Kidney (tissue), 14 donors: ENCODE data around the gene ABCB10. TPM values are rescaled to one million over a fixed set of nuclear protein-coding genes. Genes with fewer than 3 reads are reported as not detected.

ENCODE experiments used
- DNase-seq, 5 donors: peaks; one replicate each; pipeline ENCODE4 v3.0.0-alpha.2; 2013 to 2020
- FAIRE-seq: peaks from 2 replicates; lab custom pipeline; 2012; peaks lifted over from hg19 to GRCh38; lab: Jason Lieb, UNC
- H3K27ac ChIP-seq, 2 donors: one replicate each; pipeline ENCODE4 v1.7.0; 2013; ENCODE audit warnings: low read depth in 2 of 2, low read length in 2 of 2, inconsistent platforms in 1 of 2
- H3K27me3 ChIP-seq: one replicate; pipeline ENCODE4 v1.7.1; 2013; ENCODE audit warnings: low read length, inconsistent platforms; ENCODE audit not compliant: control insufficient read depth, insufficient read depth
- H3K36me3 ChIP-seq, 3 donors: one replicate each; pipeline versions ENCODE4 v1.7.0 to v1.7.1; 2013; ENCODE audit warnings: low read length in 3 of 3, control low read depth in 1 of 3, inconsistent platforms in 1 of 3; ENCODE audit not compliant: insufficient read depth in 3 of 3, control insufficient read depth in 2 of 3
- H3K4me1 ChIP-seq, 3 donors: one replicate each; pipeline versions ENCODE4 v1.7.0 to v1.7.1; 2013; ENCODE audit warnings: low read length in 3 of 3, inconsistent platforms in 1 of 3, low read depth in 1 of 3; ENCODE audit not compliant: control insufficient read depth in 2 of 3, insufficient read depth in 2 of 3
- H3K4me3 ChIP-seq, 3 donors: one replicate each; pipeline versions ENCODE4 v1.7.0 to v1.8.1; 2013; ENCODE audit warnings: low read length in 3 of 3, control low read depth in 1 of 3, inconsistent platforms in 1 of 3
- H3K9ac ChIP-seq, 3 donors: one replicate each; pipeline versions ENCODE4 v1.7.0 to v1.7.1; 2013; ENCODE audit warnings: low read length in 3 of 3, control low read depth in 1 of 3, inconsistent platforms in 1 of 3
- H3K9me3 ChIP-seq, 3 donors: one replicate each; pipeline versions ENCODE4 v1.7.0 to v1.7.1; 2013; ENCODE audit warnings: low read length in 3 of 3, control low read depth in 1 of 3, inconsistent platforms in 1 of 3; ENCODE audit not compliant: control insufficient read depth in 2 of 3, insufficient read depth in 1 of 3
- CTCF ChIP-seq: IDR thresholded peaks from 3 replicates; pipeline ENCODE4 v1.5.1; 2012; ENCODE audit warnings: mild to moderate bottlenecking, moderate library complexity, borderline replicate concordance; ENCODE audit not compliant: insufficient read depth; ENCODE audit errors: extremely low read depth
- intact Hi-C: fragments of 100-400 bp; cut with DNase I; formaldehyde crosslinking; loops from one replicate; pipeline ENCODE4 v1.11.1; 2022
- polyA plus RNA-seq: library from polyadenylated mRNA; stranded (reverse); fragments of 350-450 nt; fragmentation: Illumina TruSeq; extraction: RNeasy Lipid Tissue Mini Kit (QIAGEN cat#74804); gene quantifications from one replicate; pipeline ENCODE4 v1.2.3, GENCODE V29; 2014; ENCODE audit warnings: low read depth, low replicate concordance; ENCODE audit not compliant: insufficient read depth
- total RNA-seq: library from RNA; stranded (reverse); fragmentation: NEBNext Ultra II Directional; extraction: Animal tissue kit (Norgen Biotek cat#: 25700); gene quantifications from one replicate; pipeline ENCODE4 v1.2.1, GENCODE V29; 2021
- donor health status: control.
- donor health status: control.
- donor health status: control.
- donor health status: control.
- donor health status: control.
- donor health status: DM: yes; HTN: yes; CAD: no.
- donor health status: Normal renal cell carcinoma (clear cell type).

The ABCB10 gene
- total and polyA plus RNA-seq, 2 donors from 2014 or later = 4.5 to 15.4 TPM

DNA sequence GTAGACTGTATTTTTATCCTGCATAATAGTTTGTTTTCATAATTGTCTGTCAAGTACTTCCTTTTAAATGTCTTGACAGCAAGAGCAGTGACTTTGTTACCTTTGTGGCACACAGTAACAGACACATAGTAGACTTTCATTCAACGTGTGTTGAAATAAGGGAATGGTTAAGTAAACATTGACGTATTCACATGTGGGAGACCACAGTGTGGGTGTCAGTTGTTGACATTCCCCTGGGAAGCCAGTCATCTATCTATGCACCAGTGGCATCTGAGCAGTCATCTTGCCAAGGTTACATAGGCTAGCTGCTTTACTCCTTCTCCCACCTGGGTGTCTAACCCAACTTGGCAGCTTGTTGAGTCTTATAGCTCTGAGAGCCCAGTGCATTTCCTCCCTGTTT, 48.9 kb downstream of the ABCB10 start:
- Histone ChIP-seq H3K9ac (no peak overlapping the region), H3K4me3 (no peak overlapping the region), H3K36me3 (peaks cover 0 to 1% (median under 1%) of the 10 kb centered on the region in 3 donors), H3K9me3 (no peaks in the 10 kb centered on the region), H3K4me1 (peaks cover 0 to 11% (median 0%) of the 10 kb centered on the region in 3 donors), H3K27me3 (no peaks in the 10 kb centered on the region), H3K27ac (no peak overlapping the region)
- intact Hi-C loops = no loop called here
- no peak for TF ChIP-seq CTCF
- DNase-seq (no peak), FAIRE-seq (no peak)

DNA sequence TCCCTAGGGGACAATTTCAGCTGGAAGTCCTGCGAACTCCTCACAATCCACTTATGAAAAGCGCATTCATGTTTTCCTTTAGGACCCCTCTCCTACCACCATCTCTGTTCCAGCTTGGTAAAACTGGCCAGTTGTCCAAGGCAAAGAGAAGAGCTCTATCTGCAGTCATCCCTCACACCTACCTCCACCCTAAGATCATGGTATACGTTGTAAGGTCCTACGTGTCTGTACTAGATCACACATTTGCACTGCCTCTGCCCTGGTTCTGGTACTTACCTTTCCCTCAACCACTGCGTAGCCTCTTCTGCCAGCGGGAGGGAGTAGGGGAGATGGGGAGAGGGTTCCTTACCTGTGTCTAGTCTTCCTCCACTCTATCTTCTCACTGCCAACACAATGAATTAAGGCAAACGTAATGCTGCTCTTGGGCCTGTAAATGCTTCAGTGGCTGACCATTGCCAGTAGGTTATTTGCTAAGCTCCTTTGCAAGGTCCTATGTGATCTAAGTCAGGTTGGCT, 49.6 kb downstream of the ABCB10 start:
- intact Hi-C loops = no loop called here
- H3K4me1 ChIP-seq = peaks cover 0 to 11% (median 0%) of the 10 kb centered on the region in 3 donors
- no peaks in the 10 kb centered on the region for H3K9me3 ChIP-seq
- TF ChIP-seq CTCF = no peak
- peaks cover 2 to 5% (median 3%) of the 10 kb centered on the region in 3 donors for H3K36me3 ChIP-seq
- peak overlapping the region; percentile 91 to 93 (median 92) for H3K4me3 ChIP-seq
- peak overlapping the region; percentile 76 to 91 (median 77) for H3K9ac ChIP-seq
- FAIRE-seq (no peak), DNase-seq (peak in 1 of 5 donors; percentile 37)
- H3K27me3 ChIP-seq = no peaks in the 10 kb centered on the region
- peak overlapping the region; percentile 78 to 87 for H3K27ac ChIP-seq

DNA sequence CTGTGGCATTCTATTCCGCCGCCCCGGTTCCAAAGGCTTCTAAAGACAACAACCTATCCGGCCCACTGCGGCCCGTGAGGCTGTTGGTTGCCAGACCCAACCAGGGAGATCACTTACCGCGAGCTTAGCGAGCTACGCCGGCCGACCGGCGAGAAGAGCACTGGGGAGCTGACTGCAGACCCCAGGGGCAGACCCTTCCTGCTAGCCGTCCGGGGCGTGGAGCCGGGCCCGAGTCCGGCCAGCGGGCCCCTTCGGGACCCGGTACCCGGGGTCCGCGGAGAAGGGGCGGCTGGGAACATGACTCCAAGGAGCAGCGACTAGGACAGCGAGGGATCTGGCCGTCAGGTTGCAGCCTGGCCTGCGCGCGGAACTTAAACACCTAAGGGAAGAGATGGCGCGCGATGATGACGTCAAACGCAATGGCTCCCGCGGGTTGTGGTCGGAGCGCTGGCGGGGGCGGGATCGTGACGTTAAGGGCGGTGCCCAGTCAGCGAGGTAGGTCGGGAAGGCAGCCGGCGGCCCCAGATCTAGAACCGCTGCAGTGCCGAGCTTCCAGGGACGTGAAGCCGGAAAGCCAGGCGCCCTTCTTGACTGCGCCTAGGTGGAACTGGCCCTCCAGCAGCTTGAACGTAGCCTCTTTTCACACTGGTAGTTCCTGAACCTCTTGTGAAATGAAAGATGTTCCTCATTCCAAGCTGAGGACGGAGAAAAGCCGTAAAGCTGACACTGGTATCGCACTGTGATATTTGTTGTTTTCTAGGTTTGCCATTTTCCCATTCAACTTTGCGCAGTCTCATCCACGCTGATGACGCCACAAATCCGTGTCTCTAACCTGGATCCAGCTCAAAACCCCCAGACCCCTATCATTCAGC, 50.3 kb downstream of the ABCB10 start, which contains the start of gene NUP133:
Gene NUP133, minus strand, starts transcription at position 391 of the 872 bp plus-strand sequence. Its CDS starts 92 bp downstream, at position 299.
- TF ChIP-seq CTCF = no peak
- H3K4me3 ChIP-seq = peak within 1 kb of the TSS; percentile 91 to 99 (median 92)
- peaks cover 0 to 11% (median 0%) of the 10 kb centered on the region in 3 donors for H3K4me1 ChIP-seq
- H3K9me3 ChIP-seq = no peaks in the 10 kb centered on the region
- FAIRE-seq (no peak), DNase-seq (peak; percentile 99 to 100 (median 99))
- no peaks in the 10 kb centered on the region for H3K27me3 ChIP-seq
- H3K9ac ChIP-seq = peak within 1 kb of the TSS; percentile 76 to 92 (median 91)
- peaks cover 2 to 5% (median 3%) of the 10 kb centered on the region in 3 donors for H3K36me3 ChIP-seq
- intact Hi-C loops = no loop called here
- H3K27ac ChIP-seq = peak within 1 kb of the TSS; percentile 78 to 87
